Measurements from ENCODE around the gene LCN9.

GRCh38 chr9:135660407-135660806 is 2.7 kb upstream of the LCN9 start:
- TF ChIP-seq CTCF (optimal IDR thresholded peaks at IDR 0.05 in 1 of 3, IDR thresholded peaks at IDR 0.05 in 1 of 3, conservative IDR thresholded peaks at IDR 0.05 in 1 of 3; ENCODE audit: extremely low read depth in 1 of 3, insufficient read depth in 2 of 3, low read length in 3 of 3) (no peak), EZH2 (IDR thresholded peaks at IDR 0.05; ENCODE audit: low read length) (no peak)
